ENCODE measurements around the gene DAB2IP.
"Not testable (repeated sequence)": the region's sequence is repeated elsewhere in the genome, so short reads cannot be mapped to it uniquely, and the experiment has no call there.

Gene DAB2IP

DNA sequence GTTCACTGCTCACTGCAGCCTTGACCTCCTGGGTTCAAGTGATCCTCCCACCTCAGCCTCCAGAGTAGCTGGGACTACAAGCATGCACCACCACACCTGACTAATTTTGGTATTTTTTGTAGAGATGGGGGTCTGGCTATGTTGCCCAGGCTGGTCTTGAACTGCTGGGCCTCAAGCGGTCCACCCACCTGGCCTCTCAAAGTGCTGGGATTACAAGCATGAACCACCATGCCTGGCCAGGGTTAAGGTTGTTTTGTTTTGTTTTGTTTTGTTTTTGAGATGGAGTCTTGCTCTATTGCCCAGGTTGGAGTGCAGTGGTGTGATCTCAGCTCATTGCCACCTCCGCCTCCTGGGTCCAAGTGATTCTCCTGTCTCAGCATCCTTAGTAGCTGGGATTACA is 28.0 kb upstream of the DAB2IP start:
- H3K27ac ChIP-seq: not testable (repeated sequence)

DNA sequence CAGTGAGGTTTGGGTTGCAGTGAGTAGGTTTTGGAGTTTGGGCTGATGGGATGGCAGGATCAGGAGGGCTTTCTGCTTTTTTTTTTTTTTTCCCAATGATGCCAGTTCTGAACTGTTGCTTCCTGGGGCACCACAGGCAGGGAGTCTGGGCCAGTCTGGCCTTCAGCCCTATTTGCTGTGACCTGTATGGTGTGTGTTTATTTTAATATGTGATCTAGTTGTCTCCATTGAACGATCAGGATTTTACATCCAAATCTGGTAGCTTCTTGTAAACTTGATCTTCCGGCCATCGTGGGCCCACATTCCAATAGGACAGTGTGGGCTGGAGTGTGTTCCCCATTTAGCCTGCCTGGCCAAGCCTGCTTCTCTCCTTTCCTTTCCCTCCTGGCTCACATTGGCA is 25.8 kb upstream of the DAB2IP start:
- no peak for DNase-seq (ENCODE audit: low read depth, low spot score)
- H3K27ac ChIP-seq: no peak overlapping the region

More for the DNA sequence above, 28.0 kb upstream of the DAB2IP start:
- DNase-seq (ENCODE audit: low read depth, low spot score): not testable (repeated sequence)

GRCh38 chr9:121626012-121626411 is 25.4 kb upstream of the DAB2IP start:
- no peak for DNase-seq (ENCODE audit: low read depth, low spot score)
- no peak overlapping the region for H3K27ac ChIP-seq

DNA sequence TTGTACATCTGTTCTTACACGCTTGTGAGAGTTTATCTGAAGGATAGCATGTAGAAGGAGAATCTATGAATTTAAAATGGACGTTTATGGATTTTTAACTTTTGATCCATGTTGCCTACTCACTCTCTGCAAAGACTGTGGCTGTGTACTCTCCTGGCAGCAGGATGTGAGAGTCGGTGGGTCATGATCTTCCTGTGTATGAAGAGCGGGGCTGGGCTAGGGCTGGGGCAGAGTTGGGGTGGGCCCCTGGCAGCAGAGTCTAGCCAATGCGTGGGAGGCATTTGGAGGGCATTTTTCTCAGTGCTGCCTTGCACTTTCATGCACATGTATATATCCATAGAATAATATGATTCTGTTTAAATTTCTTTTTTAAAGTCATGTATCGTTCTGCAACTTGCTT is 24.0 kb upstream of the DAB2IP start:
- no peak for DNase-seq (ENCODE audit: low read depth, low spot score)
- no peak overlapping the region for H3K27ac ChIP-seq

DNA sequence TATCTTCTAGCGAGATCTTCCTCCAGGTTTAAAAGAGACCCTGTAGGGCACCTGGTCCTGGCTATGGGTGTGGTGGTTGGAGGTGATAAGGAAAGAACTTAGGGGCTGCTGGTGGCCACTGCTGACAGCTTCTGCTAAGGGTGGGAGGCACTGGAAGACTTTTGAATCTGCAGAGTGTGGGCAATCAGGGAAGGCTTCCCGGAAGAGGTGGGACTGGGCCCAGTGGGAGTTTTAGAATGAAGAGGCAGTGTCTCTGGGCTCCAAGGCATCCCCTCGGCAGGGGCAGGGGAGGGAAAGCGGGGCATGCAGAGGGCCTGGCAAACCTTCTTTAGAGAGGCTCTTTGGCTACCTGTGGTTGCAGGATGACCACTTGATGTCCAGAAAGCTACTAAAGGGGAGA is 23.0 kb upstream of the DAB2IP start:
- no peak overlapping the region for H3K27ac ChIP-seq
- no peak for DNase-seq (ENCODE audit: low read depth, low spot score)

- H3K27ac ChIP-seq: no peak overlapping the region
- no peak for DNase-seq (ENCODE audit: low read depth, low spot score)
These were observed 20.3 kb upstream of the DAB2IP start for GRCh38 chr9:121631115-121631514.

DNA sequence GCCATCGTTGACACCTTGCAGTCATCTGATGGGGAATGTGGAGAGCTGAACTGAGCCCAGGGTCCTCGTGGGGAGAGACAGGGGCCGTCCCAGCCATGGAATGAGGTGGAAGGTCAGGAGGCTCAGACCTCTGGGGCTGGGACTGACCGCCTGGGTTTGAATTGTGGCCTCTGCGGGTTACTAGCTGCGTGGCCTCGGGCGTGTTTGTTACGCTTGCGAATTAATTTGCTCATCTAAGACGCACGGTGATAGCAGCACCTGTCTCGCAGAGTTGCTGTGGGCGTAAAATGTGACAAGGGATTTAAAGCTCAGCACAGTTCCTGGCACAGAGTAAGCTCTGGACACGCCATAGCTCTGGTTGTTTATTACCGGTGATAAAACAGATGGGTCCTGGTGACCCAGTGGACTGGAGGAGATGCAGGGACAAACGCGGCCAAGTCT is 19.4 kb upstream of the DAB2IP start:
- no peak for DNase-seq (ENCODE audit: low read depth, low spot score)

DNA sequence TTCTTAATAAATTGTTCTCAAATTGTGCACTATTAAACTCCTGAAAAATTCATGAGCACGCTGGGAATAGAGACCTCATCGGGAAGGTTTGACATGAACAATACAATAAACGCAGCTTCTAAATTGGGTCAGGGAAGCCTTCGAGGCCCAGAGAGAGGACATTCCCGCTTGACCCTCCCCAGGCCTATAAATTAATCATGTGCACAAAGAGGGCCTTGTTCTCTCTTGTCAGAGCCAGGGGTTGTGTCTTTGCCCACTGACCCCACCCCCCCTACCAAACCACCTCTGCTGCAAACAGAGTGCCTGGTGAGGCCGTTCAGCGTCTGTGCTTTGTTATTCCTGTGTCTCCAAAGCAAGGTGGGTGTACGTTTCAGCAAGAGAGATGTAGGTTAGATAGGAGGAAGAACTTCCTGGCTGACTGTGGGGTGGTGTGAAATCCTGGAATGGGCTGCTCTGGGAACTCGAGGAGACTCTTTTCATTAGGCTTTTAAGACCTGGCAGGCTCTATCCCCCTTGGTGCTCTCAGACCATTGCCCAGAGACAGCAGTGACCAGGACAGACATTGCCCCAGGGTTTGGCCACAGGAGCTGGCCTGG is 18.2 kb upstream of the DAB2IP start:
- no peak overlapping the region for H3K27ac ChIP-seq
- DNase-seq (ENCODE audit: low read depth, low spot score): no peak

More for the DNA sequence above, 19.4 kb upstream of the DAB2IP start:
- H3K27ac ChIP-seq: no peak overlapping the region

GRCh38 chr9:121633736-121634135 is 17.7 kb upstream of the DAB2IP start:
- DNase-seq (ENCODE audit: low read depth, low spot score): no peak
- H3K27ac ChIP-seq: no peak overlapping the region

GRCh38 chr9:121634329-121635261 is 16.8 kb upstream of the DAB2IP start:
- no peak for DNase-seq (ENCODE audit: low read depth, low spot score)

GRCh38 chr9:121635300-121635876 is 16.0 kb upstream of the DAB2IP start:
- no peak for DNase-seq (ENCODE audit: low read depth, low spot score)
- no peak overlapping the region for H3K27ac ChIP-seq

More at GRCh38 chr9:121634329-121635261, 16.8 kb upstream of the DAB2IP start:
- H3K27ac ChIP-seq: no peak overlapping the region

DNA sequence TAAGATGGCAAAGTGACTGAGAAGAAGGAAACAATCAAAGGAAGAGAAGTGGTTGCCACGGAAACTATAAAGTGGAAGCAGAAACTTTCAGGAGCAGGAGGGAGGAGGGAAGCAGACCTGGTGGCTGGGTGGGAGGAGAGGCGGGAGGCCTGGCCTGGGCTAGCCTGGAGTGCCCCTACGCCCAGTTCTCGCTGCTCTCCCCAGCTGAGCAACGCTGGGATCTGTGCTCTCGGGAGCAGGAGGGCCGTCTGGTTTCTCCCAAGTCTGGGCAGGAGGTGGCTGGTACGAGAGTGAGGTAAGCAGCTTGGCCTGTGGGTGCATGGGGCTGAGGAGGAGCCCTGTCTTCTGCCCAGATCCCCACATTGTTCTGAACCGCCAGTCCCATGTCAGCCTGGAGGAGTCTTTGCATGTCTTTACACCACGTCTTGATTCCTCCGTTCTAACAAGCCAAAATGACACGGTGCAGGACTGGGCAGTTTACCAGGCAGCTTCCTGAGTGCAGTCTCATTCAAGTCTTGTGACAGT is 15.0 kb upstream of the DAB2IP start:
- DNase-seq (ENCODE audit: low read depth, low spot score): peak; percentile 77
- peak overlapping the region; percentile 32 for H3K27ac ChIP-seq

- DNase-seq (ENCODE audit: low read depth, low spot score): no peak
- H3K27ac ChIP-seq: peak overlapping the region; percentile 32
These were observed 14.3 kb upstream of the DAB2IP start for GRCh38 chr9:121636978-121637712.

DNA sequence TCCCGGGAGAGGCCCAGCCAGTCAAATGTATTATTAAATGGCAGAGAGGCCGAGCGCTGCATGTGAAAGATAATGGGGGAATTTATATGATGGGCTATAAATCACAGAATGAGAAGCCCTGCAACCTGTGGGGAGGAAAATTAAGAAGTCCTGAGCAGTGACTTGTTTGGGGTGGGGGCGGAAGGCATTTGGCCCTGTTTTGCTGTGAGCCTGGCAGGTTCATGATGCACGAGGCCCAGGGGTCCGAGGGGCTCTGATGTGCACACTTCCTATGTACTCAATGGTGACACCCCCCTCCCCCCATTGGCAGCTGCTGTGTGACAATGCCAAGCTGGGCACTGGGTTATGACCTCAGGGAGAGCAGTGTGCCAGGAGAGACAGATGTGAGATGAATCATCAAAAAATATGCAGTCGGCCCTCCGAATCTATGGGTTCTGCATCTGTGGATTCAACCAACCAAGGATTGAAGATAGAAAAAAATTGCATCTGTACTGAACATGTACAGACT is 13.7 kb upstream of the DAB2IP start:
- peak; percentile 5 for DNase-seq (ENCODE audit: low read depth, low spot score)
- H3K27ac ChIP-seq: no peak overlapping the region

GRCh38 chr9:121638399-121638798 is 13.0 kb upstream of the DAB2IP start:
- no peak overlapping the region for H3K27ac ChIP-seq
- DNase-seq (ENCODE audit: low read depth, low spot score): no peak

GRCh38 chr9:121638901-121639592 is 12.4 kb upstream of the DAB2IP start:
- DNase-seq (ENCODE audit: low read depth, low spot score): no peak
- no peak overlapping the region for H3K27ac ChIP-seq

DNA sequence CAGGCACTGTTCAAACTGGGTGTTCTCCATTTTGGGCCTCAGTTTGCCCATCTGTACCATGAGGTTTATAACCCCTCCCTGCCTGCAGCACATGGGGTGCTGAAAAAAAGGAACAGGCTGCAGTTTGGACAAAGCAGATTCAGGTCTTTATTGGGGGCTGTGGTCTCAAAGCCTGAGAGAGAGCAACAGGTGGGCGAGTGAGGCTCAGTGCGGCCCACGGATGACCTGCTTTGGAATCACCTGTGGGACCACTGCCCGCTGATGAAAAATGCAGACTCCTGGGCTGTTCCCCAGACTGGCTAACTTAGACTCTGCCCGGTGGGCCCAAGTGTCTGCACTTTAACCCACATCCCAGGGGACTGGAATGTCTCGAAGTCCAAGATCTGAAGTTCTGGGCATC is 11.8 kb upstream of the DAB2IP start:
- no peak overlapping the region for H3K27ac ChIP-seq
- DNase-seq (ENCODE audit: low read depth, low spot score): no peak

DNA sequence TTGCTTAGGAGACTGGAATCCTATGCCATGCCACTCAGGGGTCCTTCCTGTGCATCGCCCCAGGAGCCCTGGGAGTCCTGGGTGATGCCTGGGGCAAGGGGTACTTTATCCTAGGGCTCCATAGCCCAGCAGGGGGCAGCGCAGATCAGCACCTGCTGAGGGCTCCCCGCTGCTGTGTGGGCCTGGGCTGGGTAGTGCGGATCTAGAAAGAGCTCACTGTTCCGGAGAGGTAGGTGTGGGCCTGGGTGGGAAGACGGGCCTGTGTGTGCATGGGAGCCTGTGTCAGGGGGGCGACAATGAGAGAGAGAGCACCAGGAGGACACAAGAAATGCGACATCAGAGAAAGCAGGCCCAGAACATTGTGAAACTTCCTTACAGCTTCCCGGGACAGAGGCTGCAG is 11.4 kb upstream of the DAB2IP start:
- no peak overlapping the region for H3K27ac ChIP-seq
- DNase-seq (ENCODE audit: low read depth, low spot score): no peak

DNA sequence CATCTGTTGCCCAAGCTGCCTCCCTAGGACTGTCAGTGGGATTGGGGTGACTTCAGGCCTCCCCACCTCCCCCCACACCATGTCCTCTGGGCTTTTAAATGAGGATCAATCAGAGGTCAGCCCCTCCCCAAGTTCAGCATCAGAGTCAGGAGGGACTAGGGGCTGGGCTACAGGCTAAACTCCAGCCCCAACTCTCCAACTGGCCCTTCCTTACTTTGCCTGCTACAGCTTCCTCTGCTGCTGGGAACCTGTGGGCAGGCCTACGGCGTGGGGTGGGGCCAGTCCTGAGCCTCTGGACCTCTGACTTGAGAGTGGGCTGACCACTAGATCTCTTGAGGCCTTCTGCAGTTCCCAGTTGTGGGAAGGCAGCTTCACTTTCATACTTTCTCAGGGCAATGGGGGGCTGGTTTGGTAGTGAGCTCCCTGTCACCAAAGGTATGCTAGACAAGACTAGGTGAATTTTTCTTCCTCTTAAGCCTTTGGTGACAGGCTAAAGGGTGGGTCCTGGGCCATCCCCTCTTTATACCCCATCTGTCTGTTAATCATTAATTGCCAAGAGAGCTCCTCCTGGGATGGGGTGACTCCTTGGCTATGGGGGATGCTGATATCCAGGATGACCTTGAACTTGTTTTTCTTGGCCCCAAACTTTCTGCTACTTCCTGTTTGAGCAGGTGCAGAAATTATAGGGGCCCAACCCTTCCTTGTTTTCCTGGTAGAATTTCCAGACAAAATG is 10.8 kb upstream of the DAB2IP start:
- no peak for DNase-seq (ENCODE audit: low read depth, low spot score)
- H3K27ac ChIP-seq: no peak overlapping the region
